A673 (cell line): ENCODE data around the gene CORO7.

Experiments used
- CTCF ChIP-seq: fragments of 300-800, 200-600 bp; sonication (generic); conservative IDR thresholded peaks from 2 replicates; pipeline ENCODE4 v1.5.1; 2017; ENCODE audit warnings: low read depth, mild to moderate bottlenecking, antibody characterized with exemption, low read length, moderate library complexity, mixed read lengths
- EZH2 ChIP-seq: fragments of 200-600 bp; sonication (generic); IDR thresholded peaks from 2 replicates; pipeline ENCODE4 v1.6.1; 2017; ENCODE audit warnings: borderline replicate concordance, low read depth, mild to moderate bottlenecking, mixed read lengths, antibody characterized with exemption, low read length; ENCODE audit not compliant: poor library complexity, severe bottlenecking

DNA sequence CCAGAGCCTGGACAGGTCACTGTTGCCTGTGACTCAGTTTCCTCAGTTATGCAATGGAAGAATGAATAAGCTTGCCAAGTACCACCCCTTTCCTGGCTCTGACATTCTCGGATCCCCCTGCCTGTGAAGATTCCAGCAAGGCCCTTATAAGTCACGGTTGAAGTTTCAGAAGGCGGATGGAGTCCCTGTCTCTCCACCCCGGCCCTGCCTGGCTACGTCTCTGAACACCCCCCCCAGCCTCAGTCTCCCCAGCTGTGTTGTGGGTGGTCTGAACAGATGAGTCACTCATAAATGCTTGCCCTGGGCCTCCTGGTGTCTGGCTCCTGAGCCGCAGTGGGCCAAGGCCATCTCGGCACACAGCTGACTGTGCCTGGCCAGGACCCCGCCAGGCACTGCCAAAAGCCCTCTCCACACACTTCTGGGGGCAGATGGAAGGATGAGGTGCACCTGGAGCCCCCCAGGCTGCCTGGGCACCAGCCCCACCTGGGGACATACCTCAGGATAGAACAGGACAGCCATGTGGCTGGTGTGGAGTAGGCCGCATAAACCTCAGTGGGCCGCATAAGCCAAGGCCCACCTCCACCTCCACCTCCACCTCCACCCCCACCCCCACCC, 29.3 kb downstream of the CORO7 start:
- TF ChIP-seq CTCF (no peak), EZH2 (no peak)
